Right renal cortex interstitium (tissue), 3 donors: ENCODE data around the gene GSE1. TPM values are rescaled to one million over a fixed set of nuclear protein-coding genes. Genes with fewer than 3 reads are reported as not detected.

Source experiments
- DNase-seq, 3 donors: peaks; one replicate each; pipeline ENCODE4 v3.0.0-alpha.2; 2013; ENCODE audit warnings: low read depth in 3 of 3, low spot score in 2 of 3
- polyA plus RNA-seq, 3 donors: library from polyadenylated mRNA; unstranded; fragments of 120-200 nt; gene quantifications; one replicate each; pipeline ENCODE4 v1.2.1, GENCODE V29; 2013; ENCODE audit not compliant: insufficient read length in 3 of 3

GSE1 gene
- polyA plus RNA-seq, 3 donors, result 53.6 to 58.6 (median 56.9) TPM

DNA sequence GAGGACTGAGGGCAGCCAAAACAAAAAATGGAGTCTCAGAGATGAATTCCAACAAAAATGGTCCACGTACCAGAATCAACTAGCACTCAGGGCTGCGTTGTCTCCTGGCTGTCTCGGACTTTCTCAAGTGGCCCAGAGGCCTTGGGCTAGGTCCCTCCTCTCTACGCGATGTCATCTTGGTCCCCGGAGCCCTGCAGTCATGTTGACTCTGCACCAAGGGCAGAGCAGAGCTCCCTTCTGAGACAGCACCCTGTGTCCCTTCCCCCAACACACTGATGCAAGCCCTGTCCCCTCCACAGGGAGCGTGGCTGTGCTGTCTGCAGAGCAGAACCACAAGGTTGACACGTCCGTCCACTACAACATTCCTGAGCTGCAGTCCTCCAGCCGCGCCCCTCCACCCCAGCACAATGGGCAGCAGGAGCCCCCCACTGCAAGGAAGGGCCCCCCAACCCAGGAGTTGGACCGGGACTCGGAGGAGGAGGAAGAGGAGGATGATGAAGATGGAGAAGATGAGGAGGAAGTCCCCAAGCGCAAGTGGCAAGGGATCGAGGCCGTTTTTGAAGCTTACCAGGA lies 54.8 kb downstream of the GSE1 start:
- DNase-seq, result no peak

DNA sequence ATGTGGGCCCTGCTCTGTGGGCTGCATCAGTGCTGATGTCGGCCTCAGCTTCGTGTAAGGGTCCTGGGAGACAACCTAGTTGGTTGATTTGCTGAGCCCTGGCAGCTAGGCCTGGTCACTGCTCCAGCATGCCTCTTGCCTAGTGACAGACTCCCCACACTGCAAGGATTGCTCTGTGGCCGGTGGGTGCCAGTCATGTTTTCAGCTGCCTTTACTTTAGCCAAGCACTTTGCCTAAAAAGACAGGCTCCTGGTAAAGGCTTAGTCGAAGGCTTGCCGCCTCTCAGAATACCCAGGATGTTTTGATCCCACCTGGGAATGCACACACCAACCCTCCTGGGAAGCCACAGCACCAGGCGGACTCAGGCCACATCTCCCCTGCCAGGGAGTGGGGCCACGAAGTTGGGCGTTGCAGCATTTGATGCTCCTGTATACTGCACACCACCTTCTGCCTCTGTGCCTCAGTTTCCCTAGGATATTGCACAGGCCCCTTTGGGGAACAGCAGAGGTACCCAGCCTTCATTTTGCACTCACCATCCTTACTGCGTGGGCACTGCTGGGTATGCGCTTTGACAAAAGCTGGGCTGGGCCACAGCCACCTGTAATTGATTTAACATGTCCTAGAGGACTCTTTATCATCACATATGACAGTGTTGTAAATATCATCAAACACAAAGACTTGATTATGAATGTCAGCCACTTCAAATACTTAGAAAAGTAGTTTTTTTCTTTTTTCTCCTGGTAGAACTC lies 55.7 kb downstream of the GSE1 start:
- DNase-seq, result no peak

DNA sequence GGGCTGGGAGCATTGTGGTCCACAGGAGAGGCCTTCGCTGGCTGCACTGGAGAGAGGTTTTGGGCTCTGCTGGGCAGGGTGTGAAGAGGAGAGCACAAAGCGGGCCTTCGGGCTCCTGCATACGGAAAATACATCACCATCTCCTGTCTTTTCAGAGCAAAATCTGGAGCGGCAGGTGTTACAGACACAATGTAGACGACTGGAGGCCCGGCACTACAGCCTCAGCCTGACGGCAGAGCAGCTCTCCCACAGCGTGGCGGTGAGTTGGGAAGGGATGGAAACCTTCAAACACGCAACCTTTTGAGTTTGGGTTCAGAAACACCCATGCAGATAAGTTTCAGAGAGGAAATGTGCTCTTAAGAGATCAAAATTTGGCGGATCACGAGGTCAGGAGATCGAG lies 57.7 kb downstream of the GSE1 start:
- DNase-seq, result no peak

DNA sequence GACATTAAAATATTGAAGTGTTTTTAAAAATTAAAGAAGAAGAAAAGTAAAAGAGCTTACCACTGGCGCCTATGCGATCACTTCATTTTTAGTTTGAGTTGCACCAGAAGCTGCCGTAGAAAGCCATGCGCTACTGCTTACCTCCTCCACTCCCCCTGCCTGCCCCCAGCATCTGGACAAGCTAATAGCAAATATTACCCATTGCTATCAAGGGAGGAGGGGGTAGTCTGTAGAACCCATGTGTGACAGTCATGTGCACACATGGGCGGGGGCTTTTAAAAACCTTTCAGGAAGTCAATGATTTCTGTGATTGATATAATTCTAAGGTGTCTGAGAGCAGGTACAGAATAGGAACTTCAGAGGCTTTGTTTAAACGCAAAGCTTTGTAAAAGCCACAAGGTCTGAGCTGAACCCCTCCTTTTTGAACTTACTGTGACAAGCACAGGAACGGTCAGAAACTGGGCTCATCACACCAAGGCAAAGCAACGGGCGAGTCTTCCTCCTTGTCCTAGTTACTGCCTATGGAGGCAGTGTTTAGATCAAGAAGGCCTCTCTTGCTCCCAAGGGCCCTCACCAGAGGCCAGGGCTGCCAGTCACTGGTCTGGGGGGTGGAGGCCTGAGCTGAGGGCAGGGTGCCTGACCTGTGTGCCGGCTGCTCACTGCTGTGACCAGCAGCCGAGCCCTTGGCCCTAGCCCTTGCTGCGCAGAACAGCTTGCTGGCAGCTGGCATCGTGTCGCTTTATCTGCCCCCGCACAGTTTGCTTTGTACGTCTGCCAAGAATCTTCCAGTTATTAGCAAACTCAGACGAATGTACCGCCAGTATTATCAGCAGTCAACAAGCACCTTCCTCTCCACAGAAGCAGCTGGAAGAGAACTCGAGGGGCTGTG lies 60.7 kb downstream of the GSE1 start:
- no peak for DNase-seq

DNA sequence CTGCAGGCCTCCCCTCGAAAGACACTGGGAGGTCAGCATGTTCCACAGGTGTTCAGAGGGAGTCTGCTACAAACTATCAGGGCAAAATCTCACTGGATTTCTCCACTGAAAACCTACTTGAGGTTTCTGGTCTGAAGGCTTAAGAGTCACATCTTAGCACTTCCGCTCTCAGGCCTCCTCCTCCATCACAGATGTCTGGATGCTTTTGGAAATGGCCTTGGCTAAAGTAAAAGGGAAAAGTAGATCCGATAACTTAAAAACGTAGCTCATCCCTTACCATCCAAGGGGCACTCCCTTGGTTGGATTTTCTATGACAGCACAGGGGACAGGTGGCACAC lies 61.3 kb downstream of the GSE1 start:
- DNase-seq, result no peak

DNA sequence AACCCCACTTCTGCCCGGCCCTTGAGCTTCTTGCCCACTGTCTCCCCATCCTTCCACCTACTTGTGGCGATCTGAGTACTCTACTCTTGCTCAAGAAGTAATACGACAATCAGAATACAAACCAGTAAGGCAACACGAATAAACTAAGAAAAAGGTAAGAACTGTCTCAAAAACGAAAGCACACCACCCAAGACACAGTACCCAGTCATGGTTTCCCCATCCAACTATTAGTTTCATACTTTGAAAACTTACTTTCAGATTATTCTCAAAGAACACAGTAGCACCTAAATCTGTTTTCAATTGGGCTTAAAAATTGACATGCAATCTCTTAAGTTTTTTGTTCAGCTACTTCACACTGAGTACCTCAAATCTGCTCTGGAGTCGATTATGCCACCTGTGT lies 61.7 kb downstream of the GSE1 start:
- DNase-seq, result no peak

DNA sequence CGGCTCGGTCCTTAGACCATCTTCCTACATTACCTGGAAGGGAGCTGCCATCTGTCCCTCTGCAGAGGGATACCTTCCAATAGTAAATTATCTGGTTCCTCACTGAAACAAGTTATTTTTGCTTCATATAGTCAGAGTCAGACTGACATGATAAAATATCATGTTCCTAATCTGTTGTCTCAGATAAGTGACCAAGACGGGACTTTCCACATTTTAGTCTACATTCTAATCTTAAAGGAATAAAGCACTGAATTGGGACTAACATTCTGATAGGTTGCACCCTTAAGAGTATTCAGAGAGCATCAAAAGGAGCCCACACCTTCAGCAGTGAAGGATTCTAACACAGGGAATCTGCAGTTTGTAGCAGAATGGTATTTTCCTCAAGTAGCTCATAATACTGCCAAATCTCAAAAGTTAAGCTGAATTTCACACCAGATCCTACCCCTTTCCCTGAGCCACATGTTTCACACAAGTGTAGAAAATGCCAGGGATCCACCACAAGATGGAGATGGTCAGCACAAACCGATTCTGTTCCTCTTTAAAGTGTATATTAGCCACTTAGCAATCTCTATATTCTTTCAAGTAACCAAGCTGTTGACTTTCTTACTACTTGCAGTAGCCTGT lies 62.2 kb downstream of the GSE1 start:
- DNase-seq, result no peak

DNA sequence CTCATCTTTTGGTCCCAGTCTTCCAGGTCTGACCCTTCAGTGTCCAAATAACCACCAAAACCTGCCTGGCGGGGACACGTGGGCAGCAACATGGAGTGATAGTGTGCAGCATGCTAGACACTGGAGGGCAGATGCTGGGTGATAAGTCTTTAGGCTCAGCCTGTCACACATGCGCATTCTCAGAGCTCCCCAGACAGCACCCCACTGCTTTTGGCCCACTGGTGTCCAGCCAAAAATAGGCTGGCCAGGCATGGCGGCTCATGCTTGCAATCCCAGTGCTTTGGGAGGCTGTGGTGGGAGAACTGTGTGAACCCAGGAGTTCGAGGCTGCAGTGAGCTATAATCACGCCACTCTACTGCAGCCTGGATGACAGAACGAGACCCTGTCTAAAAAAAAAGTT lies 63.3 kb downstream of the GSE1 start:
- no peak for DNase-seq

DNA sequence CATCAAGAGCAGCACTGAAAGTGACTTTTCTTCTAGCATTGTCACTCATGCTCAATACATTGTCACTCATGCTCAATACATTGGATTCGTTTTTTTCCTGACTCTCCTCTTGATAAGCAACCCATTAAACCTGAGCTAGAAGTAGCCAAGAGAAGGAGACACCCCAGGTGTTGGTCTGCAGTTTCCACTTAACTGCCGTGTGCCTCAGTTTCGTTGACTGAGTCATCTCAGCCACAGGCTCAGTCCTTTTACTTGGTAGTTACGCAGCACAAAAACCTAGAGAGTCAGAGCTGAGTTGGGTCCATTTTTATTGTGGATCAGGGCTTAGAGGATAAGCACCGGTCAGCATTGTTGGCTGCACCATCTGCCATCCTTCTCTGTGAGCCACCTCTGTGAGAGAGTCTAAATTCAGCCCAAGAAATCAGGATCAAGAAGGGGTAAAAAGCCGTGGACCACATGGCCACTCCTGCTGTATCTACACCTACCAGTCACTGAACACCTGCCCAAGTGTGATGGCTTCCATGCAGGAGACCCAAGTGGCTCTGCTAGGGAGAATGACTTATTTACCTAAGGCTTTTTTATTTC lies 64.4 kb downstream of the GSE1 start:
- no peak for DNase-seq

DNA sequence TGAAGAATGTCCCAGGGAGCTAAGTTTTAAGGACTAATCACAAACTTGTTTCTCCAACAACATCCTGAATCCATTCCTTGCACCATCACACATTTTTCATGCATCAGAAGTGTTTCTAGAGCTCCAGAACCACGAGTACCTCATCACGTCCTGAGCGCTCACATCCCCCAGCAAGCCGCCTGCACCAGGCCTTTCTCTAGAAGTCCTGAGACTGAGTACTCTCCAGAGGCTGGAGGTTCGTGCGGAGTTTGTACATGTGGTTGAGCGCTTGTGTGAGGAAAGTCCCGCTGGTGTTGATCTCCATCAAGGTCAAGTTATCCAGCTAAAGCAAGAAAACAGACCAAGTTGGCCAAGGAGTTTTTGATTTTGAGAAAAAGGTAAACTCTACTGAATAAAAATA lies 64.9 kb downstream of the GSE1 start:
- no peak for DNase-seq

DNA sequence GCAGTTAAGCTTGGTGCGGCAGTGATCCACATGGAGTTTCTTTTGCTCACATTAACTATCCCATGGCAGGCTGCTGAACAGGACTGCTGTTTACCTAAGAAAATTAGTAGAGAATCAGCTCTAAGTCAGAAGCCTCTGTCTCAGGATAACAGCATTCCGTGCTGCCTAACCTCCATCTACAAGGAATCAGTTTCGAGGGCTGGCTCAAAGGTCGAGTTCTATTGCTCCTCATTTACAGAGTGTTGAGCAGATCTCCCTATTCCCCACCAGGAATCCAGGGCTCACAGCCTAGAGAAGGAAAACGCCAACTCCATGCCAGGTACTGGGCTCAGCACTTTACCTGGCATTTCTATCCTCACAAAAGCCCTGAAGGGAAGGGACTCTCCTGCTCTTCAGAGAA lies 65.7 kb downstream of the GSE1 start:
- no peak for DNase-seq

DNA sequence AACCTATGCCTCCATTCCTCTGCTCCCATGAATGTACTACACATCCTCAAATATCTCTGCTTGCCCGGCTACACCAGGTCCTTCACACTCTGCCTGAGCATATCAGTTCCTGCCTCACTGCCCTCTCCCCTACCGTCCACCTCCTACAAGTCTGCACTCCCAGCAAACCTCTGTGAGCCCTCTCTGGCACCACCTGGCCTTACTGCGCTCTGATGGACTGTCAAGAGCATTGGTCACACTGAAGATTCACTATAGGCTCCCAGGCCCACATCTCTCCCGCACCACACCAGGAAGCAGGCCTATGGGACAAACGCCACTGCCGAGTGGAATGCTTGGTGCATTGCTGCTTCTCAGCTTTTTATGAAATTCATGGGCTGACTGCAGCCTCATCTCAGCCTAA lies 66.7 kb downstream of the GSE1 start:
- DNase-seq, result no peak

DNA sequence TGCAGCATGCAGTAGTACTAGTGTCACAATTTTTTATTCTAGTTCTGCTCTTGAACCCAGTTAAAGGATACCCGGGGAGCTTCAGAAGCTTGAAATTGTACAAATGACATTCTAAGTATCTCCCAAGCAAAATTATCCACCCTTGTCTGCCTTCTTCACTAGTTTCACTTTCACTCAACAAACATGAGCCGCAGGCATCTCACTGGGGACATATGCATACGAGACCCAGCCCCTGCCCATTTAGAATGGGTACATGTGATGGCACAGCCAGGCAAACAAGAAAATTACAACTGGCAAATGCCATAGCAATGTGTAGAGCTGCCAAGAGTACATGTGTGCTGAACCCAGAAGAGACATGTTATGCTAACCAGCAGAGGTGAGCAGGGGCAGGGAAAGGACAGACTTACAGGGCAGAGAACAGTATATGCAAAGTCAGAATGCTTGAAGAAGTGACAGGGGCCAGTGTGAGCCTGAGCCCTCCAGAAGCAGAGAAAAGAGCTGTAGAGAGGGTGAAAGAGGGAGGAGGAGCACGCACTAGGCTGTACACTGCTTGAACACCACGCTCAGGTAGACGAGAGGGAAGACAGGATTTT lies 67.3 kb downstream of the GSE1 start:
- DNase-seq, result no peak

DNA sequence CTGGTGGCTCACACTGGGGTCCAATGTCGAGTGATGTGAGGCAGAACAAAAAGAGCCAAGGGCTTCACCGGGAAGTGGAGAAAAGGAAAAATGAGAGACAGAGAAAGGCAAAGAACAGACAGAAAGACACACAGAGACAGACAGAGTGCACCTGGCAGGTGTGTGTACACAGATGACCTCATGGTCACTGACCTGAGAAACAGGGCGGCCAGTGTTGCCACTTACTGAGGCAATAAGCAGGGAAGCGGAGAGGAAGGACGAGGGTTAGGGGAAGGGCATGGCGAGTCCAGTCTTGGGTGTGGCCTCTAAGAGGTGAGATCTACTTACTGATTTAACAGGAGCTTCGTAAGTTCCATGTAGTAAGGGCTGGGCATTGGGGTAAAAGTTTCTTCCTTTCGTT lies 68.1 kb downstream of the GSE1 start:
- DNase-seq, result no peak

DNA sequence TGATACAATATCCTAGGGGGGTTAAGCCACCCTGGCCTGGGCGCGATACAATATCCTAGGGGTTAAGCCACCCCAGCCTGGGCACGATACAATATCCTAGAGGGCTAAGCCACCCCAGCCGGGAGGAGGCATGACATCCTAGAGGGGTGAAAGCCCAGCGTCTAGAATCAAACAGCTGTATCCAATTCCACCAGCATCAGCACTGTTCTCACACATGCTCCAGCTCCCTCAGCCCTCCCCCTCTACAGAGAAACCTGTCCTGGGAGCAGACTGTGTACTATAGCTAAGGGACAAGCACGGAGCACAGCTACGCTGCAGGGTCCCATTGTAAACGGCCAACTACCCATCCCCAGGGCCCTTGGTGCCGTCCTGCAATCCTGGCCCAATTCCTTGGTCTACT lies 69.4 kb downstream of the GSE1 start:
- DNase-seq, result no peak

DNA sequence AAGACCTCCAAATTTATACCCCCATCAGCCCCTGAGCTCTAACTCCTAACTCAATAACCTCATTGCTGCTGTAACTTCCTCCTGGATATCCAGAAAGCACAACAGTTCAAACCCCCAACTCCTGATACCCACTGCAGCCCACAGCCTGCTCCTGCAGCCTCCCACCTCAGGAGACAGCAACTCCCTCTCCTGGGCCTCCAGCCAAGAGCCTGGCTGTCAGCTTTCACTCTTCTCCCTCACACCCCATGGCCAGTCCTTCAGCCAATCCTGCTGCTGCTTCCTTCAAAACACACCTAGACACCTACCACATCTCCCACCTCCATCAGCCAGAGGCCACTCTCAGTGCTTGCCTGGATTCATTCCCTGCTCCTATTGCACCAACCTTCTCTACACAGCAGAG lies 70.2 kb downstream of the GSE1 start:
- no peak for DNase-seq

DNA sequence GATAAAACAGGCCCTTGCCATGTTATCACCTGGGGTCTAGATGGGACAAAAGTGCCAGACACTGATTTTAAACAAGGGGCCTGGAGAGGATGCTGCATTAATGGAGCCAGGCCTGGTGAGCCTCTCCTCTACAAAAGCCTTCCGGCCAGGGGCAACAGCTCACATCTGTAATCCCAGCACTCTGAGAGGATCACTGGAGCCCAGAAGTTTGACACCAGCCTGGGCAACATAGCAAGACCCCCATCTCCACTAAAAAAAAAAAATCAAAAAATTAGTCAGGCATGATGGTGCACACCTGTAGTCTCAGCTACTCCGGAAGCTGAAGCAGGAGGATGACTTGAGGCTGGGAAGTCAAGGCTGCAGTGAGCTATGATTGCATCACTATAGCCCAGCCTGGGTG lies 72.1 kb downstream of the GSE1 start:
- no peak for DNase-seq

DNA sequence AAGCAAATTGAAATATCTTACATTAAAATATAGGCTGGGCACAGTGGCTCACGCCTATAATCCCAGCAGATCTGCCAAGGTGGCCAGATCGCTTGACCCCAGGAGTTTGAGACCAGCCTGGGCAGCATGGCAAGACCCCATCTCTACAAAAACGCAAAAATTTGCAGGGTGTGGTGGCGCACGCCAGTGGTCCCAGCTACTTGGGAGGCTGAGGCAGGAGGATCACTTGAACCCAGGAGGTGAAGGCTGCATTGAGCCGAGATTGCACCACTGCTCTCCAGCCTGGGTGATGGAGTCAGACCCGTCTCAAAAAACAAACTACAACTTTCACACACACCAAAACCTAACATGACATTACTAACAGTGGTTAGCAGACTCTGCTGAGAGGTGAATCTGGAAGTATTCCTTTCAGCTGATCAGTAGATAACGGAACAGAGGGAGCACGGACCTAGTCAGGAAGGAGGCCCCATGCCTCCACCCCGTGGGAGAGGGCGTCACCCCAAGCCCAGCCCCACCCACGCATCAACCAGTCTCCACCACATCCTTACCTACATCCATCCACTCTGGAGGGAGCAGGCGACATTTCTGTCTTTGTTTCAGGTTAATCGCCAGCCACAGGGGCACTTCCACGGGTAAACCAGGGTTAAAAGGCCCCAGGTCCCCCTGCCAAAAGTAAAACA lies 73.9 kb downstream of the GSE1 start:
- DNase-seq, result no peak

DNA sequence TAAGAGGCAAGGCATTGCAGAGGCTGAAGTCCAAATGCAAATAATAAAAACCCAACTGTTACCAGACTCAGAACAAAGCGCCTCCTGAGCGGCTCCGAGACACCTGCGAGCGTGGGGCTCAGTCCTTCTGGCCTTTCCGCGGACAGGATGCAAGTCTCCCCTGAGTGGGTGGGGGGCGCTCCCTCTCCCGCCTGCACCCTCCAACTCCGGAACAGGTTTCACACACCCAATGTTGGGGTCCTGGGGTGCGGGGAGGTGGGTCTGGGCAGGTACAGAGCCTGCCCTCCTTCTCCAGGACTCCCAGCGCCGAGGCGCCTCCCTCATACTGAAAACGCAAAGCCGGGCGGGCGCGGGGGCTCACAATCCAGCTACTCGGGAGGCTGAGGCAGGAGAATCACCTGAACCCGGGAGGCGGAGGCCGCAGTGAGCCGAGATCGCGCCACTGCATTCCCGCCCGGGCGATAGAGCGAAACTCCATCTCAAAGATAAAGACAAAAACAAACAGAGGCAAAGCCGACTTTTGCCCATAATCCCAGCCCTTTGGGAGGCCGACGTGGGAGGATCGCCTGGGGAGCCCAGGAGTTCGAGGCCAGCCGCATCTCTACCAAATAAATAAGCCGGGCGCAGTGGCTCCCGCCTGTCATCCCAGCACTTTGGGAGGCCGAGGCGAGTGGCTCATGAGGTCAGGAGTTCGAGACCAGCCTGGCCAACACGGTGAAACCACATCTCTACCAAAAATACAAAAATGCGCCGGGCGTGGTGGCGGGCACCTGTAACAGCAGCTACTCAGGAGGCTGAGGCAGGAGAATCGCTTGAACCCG lies 74.7 kb downstream of the GSE1 start:
- no peak for DNase-seq
